ENCODE measurements around the gene MTERF1.

The MTERF1 gene

GRCh38 chr7:91826377-91826776, 54.1 kb downstream of the MTERF1 start:
- DNase-seq = no peak

- DNase-seq = no peak
Measured at GRCh38 chr7:91824201-91824600, 56.3 kb downstream of the MTERF1 start.
